GM12872 (cell line): ENCODE measurements around the gene KRT83.

Source experiments
- CTCF ChIP-seq: IDR thresholded peaks from 3 replicates; pipeline ENCODE4 v1.5.1; 2011; ENCODE audit warnings: low read depth, mild to moderate bottlenecking, low read length, moderate library complexity; ENCODE audit not compliant: insufficient read depth

The KRT83 gene

GRCh38 chr12:52358575-52359350 is 37.6 kb upstream of the KRT83 start:
- peak; percentile 46 for TF ChIP-seq CTCF

DNA sequence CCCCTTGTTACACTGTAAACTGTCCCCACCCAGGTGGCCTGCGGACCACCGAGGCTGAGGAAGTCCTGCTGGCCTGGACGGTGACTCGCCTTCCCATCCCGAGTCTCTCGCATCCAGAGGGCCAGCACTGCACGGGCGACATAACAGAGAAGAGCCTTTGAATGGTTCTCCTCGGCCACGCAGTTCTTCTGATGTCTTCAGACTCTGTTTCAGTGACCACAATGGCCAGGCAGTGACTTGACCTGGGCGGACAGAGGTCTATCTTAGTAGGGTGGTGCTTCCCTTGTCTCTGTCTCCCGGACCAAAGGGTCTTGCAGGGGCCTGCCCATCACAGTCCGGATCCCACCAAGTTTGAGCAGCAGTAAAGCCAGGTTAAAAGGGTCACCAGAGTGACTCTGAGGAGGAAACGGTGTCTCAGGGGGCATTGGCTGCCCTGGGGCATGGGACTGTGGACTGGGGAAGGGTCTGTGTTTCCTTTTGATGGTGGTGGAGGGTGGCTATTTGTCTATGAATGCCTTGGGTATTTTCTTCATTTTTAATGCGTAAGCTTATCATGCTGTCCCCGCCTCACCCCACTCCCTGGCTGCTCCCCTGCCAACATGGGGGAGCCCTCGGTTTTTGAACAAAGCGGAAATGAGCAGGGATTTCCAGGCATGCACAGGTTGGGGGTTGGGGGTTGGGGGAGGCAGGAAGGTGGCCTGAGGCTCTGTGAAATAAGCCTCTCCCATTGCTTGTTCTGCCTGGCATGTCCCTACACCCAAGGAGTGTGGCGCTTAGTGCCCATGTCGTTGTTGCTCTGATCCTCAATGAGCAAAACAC is 35.8 kb upstream of the KRT83 start:
- no peak for TF ChIP-seq CTCF

- no peak for TF ChIP-seq CTCF
These were observed 35.0 kb upstream of the KRT83 start for GRCh38 chr12:52356031-52356761.

DNA sequence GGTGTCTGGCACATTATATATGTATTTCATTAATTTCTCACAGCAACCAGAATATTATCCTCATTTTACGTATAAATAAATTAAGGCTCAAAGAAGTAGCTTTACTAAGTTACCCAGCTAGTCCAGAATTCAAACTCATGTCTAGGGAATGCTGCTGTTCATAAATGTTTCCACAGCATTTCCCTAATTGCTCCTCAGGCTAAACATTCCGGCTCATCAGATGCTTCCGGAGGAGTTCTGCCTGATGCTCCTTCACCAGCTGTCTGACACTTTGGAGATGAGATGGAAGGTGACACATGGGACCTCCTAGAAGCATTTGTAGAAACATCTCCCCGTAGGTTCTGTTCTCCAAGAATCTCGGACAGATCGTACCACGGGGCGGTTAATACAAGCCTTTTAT is 34.0 kb upstream of the KRT83 start:
- TF ChIP-seq CTCF: no peak

DNA sequence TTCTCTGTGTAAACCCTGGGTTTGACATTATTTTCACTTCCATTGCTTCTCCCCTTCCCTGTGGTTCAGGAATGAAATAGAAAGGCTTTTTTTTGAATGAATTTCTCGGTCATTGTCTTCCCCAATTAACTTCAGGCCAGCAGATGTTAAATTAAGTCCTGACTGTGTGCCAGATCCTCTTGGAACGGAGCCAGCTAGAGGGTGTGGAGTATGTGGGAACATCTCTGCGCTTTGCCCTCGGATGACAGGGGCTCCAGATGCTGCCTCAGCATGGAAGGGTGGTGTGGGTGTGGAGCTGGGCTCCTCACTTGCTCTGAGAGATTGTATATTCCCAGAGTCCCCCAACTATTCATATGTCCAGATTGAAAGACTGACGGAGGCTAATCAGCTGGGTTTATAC is 33.0 kb upstream of the KRT83 start:
- no peak for TF ChIP-seq CTCF

DNA sequence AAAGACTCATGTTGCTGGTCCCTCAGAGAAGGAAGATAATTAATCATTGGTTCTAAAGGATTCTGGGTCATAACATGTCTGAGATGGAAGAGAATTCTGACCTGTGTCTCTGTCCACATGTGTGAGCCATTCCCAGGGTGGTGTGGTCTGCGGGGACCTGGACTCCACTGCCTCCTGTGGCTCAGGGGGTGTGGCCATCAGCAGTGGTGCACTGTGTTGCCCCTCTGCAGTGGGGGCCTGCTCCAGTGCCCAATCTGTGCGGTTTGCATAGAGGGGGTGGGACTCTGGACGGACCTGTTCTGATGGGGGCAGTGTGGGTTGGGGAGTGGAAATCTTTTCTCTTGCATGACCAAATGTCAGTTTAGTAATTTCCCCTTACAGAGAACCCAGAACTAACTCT is 32.6 kb upstream of the KRT83 start:
- no peak for TF ChIP-seq CTCF

DNA sequence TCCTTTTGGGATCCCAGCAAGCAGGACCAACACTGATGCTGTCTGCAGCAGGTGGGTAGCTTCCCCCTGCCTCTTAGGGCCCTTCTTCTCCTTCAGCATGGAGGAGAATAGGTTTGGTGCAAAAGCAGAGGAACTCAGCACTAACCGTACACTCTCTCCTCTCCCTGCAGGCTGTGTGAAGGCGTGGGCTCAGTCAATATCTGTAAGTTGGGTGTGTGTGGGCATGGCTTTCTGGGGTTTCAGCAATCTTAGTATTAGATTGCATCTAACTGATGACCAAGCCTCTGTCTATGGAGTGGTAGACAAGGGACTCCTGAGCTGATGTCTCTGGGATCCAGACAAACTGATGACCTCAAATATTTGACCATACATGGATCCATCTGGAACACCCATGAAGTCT is 31.8 kb upstream of the KRT83 start:
- no peak for TF ChIP-seq CTCF
